ENCODE data around the gene DNER.

Gene DNER

GRCh38 chr2:229431327-229431954, 282.9 kb downstream of the DNER start:
- H3K4me3 ChIP-seq (ENCODE audit: low read depth, low read length) = no peak overlapping the region
- TF ChIP-seq, protein P1, sequence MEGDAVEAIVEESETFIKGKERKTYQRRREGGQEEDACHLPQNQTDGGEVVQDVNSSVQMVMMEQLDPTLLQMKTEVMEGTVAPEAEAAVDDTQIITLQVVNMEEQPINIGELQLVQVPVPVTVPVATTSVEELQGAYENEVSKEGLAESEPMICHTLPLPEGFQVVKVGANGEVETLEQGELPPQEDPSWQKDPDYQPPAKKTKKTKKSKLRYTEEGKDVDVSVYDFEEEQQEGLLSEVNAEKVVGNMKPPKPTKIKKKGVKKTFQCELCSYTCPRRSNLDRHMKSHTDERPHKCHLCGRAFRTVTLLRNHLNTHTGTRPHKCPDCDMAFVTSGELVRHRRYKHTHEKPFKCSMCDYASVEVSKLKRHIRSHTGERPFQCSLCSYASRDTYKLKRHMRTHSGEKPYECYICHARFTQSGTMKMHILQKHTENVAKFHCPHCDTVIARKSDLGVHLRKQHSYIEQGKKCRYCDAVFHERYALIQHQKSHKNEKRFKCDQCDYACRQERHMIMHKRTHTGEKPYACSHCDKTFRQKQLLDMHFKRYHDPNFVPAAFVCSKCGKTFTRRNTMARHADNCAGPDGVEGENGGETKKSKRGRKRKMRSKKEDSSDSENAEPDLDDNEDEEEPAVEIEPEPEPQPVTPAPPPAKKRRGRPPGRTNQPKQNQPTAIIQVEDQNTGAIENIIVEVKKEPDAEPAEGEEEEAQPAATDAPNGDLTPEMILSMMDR (IDR thresholded peaks at IDR 0.05; ENCODE audit: low read depth, low read length) = peak; percentile 17; the same call in 1 of the 2 replicates

GRCh38 chr2:229429589-229429988, 284.8 kb downstream of the DNER start:
- TF ChIP-seq, protein P1 (IDR thresholded peaks at IDR 0.05; ENCODE audit: low read depth, low read length) = no peak
- no peak overlapping the region for H3K4me3 ChIP-seq (ENCODE audit: low read depth, low read length)

DNA sequence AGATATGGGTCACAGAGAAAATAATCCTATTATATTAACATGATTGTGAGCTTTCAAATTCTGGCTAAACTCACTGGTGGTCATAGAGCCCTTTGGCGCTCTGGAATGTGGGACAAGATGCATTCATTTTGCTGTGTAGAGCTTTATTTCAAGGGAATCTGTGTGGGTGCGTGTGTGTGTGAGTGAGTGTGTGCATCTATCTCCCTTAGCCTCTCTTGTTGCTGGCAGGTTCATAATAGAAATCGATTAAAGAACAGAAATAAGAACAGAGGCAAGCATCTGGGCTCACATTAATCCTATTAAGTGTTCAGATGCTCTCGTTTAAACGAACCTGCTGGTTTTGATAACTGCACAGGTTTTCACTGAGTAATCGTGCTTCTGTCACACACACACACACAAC, 287.9 kb downstream of the DNER start:
- TF ChIP-seq, protein P1 (IDR thresholded peaks at IDR 0.05; ENCODE audit: low read depth, low read length) = no peak

GRCh38 chr2:229425598-229425997, 288.8 kb downstream of the DNER start:
- TF ChIP-seq, protein P1 (IDR thresholded peaks at IDR 0.05; ENCODE audit: low read depth, low read length) = no peak
- H3K4me3 ChIP-seq (ENCODE audit: low read depth, low read length) = no peak overlapping the region

More for the DNA sequence above, 287.9 kb downstream of the DNER start:
- no peak overlapping the region for H3K4me3 ChIP-seq (ENCODE audit: low read depth, low read length)

DNA sequence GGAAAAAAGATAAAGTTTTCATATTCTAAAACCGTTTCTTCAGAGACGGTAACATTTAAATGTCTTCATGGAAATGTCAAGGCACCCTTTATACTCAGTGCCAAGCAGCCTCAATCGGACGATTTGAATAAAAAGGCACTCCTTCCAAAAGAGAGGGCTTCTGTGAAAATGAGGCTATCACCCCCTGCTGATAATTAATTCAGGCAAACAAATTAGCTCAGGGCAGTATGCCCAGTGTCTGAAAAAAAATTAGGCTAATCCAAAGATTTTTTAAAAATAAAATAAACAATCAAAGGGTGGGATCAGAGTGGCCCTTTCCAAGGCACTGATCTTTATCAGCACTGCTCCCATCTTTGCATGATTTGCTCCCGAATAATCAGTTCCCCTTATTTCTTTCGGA, 292.3 kb downstream of the DNER start:
- TF ChIP-seq, protein P1 (IDR thresholded peaks at IDR 0.05; ENCODE audit: low read depth, low read length) = no peak
- no peak overlapping the region for H3K4me3 ChIP-seq (ENCODE audit: low read depth, low read length)

- TF ChIP-seq, protein P1 (IDR thresholded peaks at IDR 0.05; ENCODE audit: low read depth, low read length) = no peak
- no peak overlapping the region for H3K4me3 ChIP-seq (ENCODE audit: low read depth, low read length)
These were observed 295.2 kb downstream of the DNER start for GRCh38 chr2:229419158-229419557.

DNA sequence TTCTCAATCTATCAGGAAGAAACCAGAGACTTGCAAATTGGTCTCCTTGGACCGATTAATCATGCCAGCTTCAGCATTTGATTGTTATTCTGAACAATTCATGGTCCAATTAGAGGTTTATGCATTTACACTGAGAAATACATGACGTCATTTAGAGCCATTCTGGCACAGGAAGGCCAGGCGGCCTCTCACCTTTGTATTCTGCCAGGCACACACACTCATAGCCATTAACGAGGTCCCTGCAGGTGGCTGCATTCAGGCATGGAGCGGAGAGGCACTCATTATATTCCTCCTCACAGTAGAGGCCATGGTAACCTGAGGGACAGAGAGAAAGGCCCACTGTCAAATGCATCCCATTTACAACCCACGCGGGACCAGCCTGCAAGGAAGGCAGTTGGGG, 296.4 kb downstream of the DNER start:
- TF ChIP-seq, protein P1 (IDR thresholded peaks at IDR 0.05; ENCODE audit: low read depth, low read length) = no peak
- no peak overlapping the region for H3K4me3 ChIP-seq (ENCODE audit: low read depth, low read length)

Measured in WI38 (cell line).